Activated CD4-positive, alpha-beta T cell treated with anti-CD3 and anti-CD28 coated beads, Interleukin-10, Interleukin-2, amounts not matched to agents 100 ng/mL and 50 ng/mL, durations not matched to agents 16 hours and 8 hours (primary cell): ENCODE measurements around the gene DOCK3.
"Not testable (repeated sequence)": the region's sequence is repeated elsewhere in the genome, so short reads cannot be mapped to it uniquely, and the experiment has no call there.

Source experiments
- DNase-seq: peaks from one replicate; pipeline ENCODE4 v3.0.0-alpha.2; 2020

The DOCK3 gene

GRCh38 chr3:50994537-50994936 is 319.8 kb downstream of the DOCK3 start:
- DNase-seq = no peak

- no peak for DNase-seq
These were observed 320.5 kb downstream of the DOCK3 start for GRCh38 chr3:50995085-50995824.

GRCh38 chr3:51002495-51002894 is 327.8 kb downstream of the DOCK3 start:
- no peak for DNase-seq

- DNase-seq = no peak
These were observed 329.5 kb downstream of the DOCK3 start for GRCh38 chr3:51004235-51004634.

- no peak for DNase-seq
These were observed 349.4 kb downstream of the DOCK3 start for GRCh38 chr3:51024121-51024520.

GRCh38 chr3:51024765-51025632 is 350.3 kb downstream of the DOCK3 start:
- DNase-seq = peak; percentile 66

- DNase-seq = no peak
These were observed 356.9 kb downstream of the DOCK3 start for GRCh38 chr3:51031666-51032065.

- no peak for DNase-seq
These were observed 360.9 kb downstream of the DOCK3 start for GRCh38 chr3:51035630-51036029.

GRCh38 chr3:51044982-51045381 is 370.3 kb downstream of the DOCK3 start:
- DNase-seq = peak; percentile 24

GRCh38 chr3:51052562-51052961 is 377.8 kb downstream of the DOCK3 start:
- no peak for DNase-seq

GRCh38 chr3:51057121-51057520 is 382.4 kb downstream of the DOCK3 start:
- no peak for DNase-seq

- no peak for DNase-seq
These were observed 388.3 kb downstream of the DOCK3 start for GRCh38 chr3:51063053-51063452.

- no peak for DNase-seq
These were observed 400.6 kb downstream of the DOCK3 start for GRCh38 chr3:51075221-51075775.

GRCh38 chr3:51082363-51082762 is 407.6 kb downstream of the DOCK3 start:
- DNase-seq = no peak

GRCh38 chr3:51083490-51083889 is 408.8 kb downstream of the DOCK3 start:
- no peak for DNase-seq

- not testable (repeated sequence) for DNase-seq
These were observed 417.4 kb downstream of the DOCK3 start for GRCh38 chr3:51092141-51092540.

GRCh38 chr3:51094838-51095237 is 420.1 kb downstream of the DOCK3 start:
- not testable (repeated sequence) for DNase-seq

- DNase-seq = peak; percentile 2
These were observed 425.2 kb downstream of the DOCK3 start for GRCh38 chr3:51099794-51100535.

GRCh38 chr3:51100536-51100851 is 425.8 kb downstream of the DOCK3 start:
- DNase-seq = no peak

GRCh38 chr3:51102396-51102795 is 427.7 kb downstream of the DOCK3 start:
- DNase-seq = no peak

- no peak for DNase-seq
These were observed 431.6 kb downstream of the DOCK3 start for GRCh38 chr3:51106242-51106876.

GRCh38 chr3:51110586-51110985 is 435.9 kb downstream of the DOCK3 start:
- DNase-seq = no peak

- DNase-seq = no peak
These were observed 448.2 kb downstream of the DOCK3 start for GRCh38 chr3:51122944-51123343.
